ENCODE data around the gene SCAMP5.
A peak's percentile ranks its signal among the peaks of the same experiment; 100 is the strongest.

The SCAMP5 gene

GRCh38 chr15:75052972-75053747 is 57.8 kb downstream of the SCAMP5 start:
- H2BK120ac ChIP-seq (ENCODE audit: low read depth, low read length): no peak overlapping the region
- no peak overlapping the region for H3K18ac ChIP-seq (ENCODE audit: low read depth in 1 of 2, low read length in 2 of 2)
- H3K14ac ChIP-seq (ENCODE audit: low read length in 2 of 2): no peak overlapping the region
- H3K23ac ChIP-seq (ENCODE audit: low read length in 2 of 2): no peak overlapping the region
- no peak overlapping the region for H4K91ac ChIP-seq (ENCODE audit: low read length)
- H2AFZ ChIP-seq (ENCODE audit: low read depth, low read length): no peak overlapping the region
- H3K27ac ChIP-seq (ENCODE audit: low read length, poor library complexity, severe bottlenecking): no peak overlapping the region
- no peak for DNase-seq
- H3K4me3 ChIP-seq (ENCODE audit: insufficient read depth in 1 of 2, low read depth in 1 of 2, low read length in 2 of 2): no peak overlapping the region
- H3K27me3 ChIP-seq (ENCODE audit: control insufficient read depth in 1 of 2, insufficient read depth in 1 of 2, low read length in 2 of 2): no peaks in the 10 kb centered on the region
- no peak overlapping the region for H3K9ac ChIP-seq (ENCODE audit: low read length)
- no peak overlapping the region for H3K4ac ChIP-seq (ENCODE audit: low read depth in 1 of 2, low read length in 2 of 2)
- WGBS: 98% methylated on average over 4 of the region's 5 CpGs
- no peak overlapping the region for H4K8ac ChIP-seq (ENCODE audit: low read length)
- peaks cover 1% of the 10 kb centered on the region for H3K79me1 ChIP-seq (replicated peaks; ENCODE audit: low read length, poor library complexity, severe bottlenecking)
- no peak overlapping the region for H3K4me2 ChIP-seq (ENCODE audit: low read length, poor library complexity, severe bottlenecking)
- peaks cover 13 to 20% of the 10 kb centered on the region in 2 experiments for H3K36me3 ChIP-seq (ENCODE audit: control insufficient read depth in 1 of 2, insufficient read depth in 2 of 2, low read depth in 1 of 2, low read length in 2 of 2)
- H2BK12ac ChIP-seq (ENCODE audit: low read length in 2 of 2): no peak overlapping the region
- no peak overlapping the region for H2AK5ac ChIP-seq (ENCODE audit: low read length, severe bottlenecking)
- H3K4me1 ChIP-seq (ENCODE audit: control insufficient read depth, insufficient read depth, low read depth, low read length): peaks cover 3% of the 10 kb centered on the region
- H2BK5ac ChIP-seq (ENCODE audit: low read depth, low read length, poor library complexity, severe bottlenecking): no peak overlapping the region
- no peak overlapping the region for H2BK15ac ChIP-seq (ENCODE audit: low read depth, poor library complexity, severe bottlenecking)
- no peaks in the 10 kb centered on the region for H3K9me3 ChIP-seq (ENCODE audit: control insufficient read depth, low read length)

- 99% methylated on average over 4 of the region's 7 CpGs for WGBS
- no peak overlapping the region for H3K9ac ChIP-seq (ENCODE audit: low read length)
- no peak overlapping the region for H3K18ac ChIP-seq (ENCODE audit: low read depth in 1 of 2, low read length in 2 of 2)
- no peaks in the 10 kb centered on the region for H3K27me3 ChIP-seq (ENCODE audit: control insufficient read depth in 1 of 2, insufficient read depth in 1 of 2, low read length in 2 of 2)
- no peaks in the 10 kb centered on the region for H3K9me3 ChIP-seq (ENCODE audit: control insufficient read depth, low read length)
- H3K36me3 ChIP-seq (ENCODE audit: control insufficient read depth in 1 of 2, insufficient read depth in 2 of 2, low read depth in 1 of 2, low read length in 2 of 2): peaks cover 11 to 15% of the 10 kb centered on the region in 2 experiments
- H3K4ac ChIP-seq (ENCODE audit: low read depth in 1 of 2, low read length in 2 of 2): no peak overlapping the region
- no peak overlapping the region for H2AFZ ChIP-seq (ENCODE audit: low read depth, low read length)
- no peak overlapping the region for H3K23ac ChIP-seq (ENCODE audit: low read length in 2 of 2)
- no peak overlapping the region for H3K4me3 ChIP-seq (ENCODE audit: insufficient read depth in 1 of 2, low read depth in 1 of 2, low read length in 2 of 2)
- no peak overlapping the region for H2BK12ac ChIP-seq (ENCODE audit: low read length in 2 of 2)
- no peak overlapping the region for H2BK15ac ChIP-seq (ENCODE audit: low read depth, poor library complexity, severe bottlenecking)
- no peak overlapping the region for H4K8ac ChIP-seq (ENCODE audit: low read length)
- no peak overlapping the region for H3K27ac ChIP-seq (ENCODE audit: low read length, poor library complexity, severe bottlenecking)
- H2BK120ac ChIP-seq (ENCODE audit: low read depth, low read length): no peak overlapping the region
- no peak for DNase-seq
- no peak overlapping the region for H3K4me2 ChIP-seq (ENCODE audit: low read length, poor library complexity, severe bottlenecking)
- no peak overlapping the region for H2BK5ac ChIP-seq (ENCODE audit: low read depth, low read length, poor library complexity, severe bottlenecking)
- no peak overlapping the region for H3K14ac ChIP-seq (ENCODE audit: low read length in 2 of 2)
- H3K79me1 ChIP-seq (replicated peaks; ENCODE audit: low read length, poor library complexity, severe bottlenecking): peaks cover 1% of the 10 kb centered on the region
- H3K4me1 ChIP-seq (ENCODE audit: control insufficient read depth, insufficient read depth, low read depth, low read length): peaks cover 3% of the 10 kb centered on the region
- H4K91ac ChIP-seq (ENCODE audit: low read length): no peak overlapping the region
- no peak overlapping the region for H2AK5ac ChIP-seq (ENCODE audit: low read length, severe bottlenecking)
These were observed 58.4 kb downstream of the SCAMP5 start for GRCh38 chr15:75053748-75054125.

- no peak overlapping the region for H3K14ac ChIP-seq (ENCODE audit: low read length in 2 of 2)
- no peak overlapping the region for H2AK5ac ChIP-seq (ENCODE audit: low read length, severe bottlenecking)
- no peak overlapping the region for H2BK15ac ChIP-seq (ENCODE audit: low read depth, poor library complexity, severe bottlenecking)
- H3K4me2 ChIP-seq (ENCODE audit: low read length, poor library complexity, severe bottlenecking): no peak overlapping the region
- no peak for DNase-seq
- no peak overlapping the region for H2BK12ac ChIP-seq (ENCODE audit: low read length in 2 of 2)
- peaks cover 2% of the 10 kb centered on the region for H3K4me1 ChIP-seq (ENCODE audit: control insufficient read depth, insufficient read depth, low read depth, low read length)
- H3K27ac ChIP-seq (ENCODE audit: low read length, poor library complexity, severe bottlenecking): no peak overlapping the region
- H3K18ac ChIP-seq (ENCODE audit: low read depth in 1 of 2, low read length in 2 of 2): no peak overlapping the region
- H3K9me3 ChIP-seq (ENCODE audit: control insufficient read depth, low read length): no peaks in the 10 kb centered on the region
- peaks cover 5 to 10% of the 10 kb centered on the region in 2 experiments for H3K36me3 ChIP-seq (ENCODE audit: control insufficient read depth in 1 of 2, insufficient read depth in 2 of 2, low read depth in 1 of 2, low read length in 2 of 2)
- H3K23ac ChIP-seq (ENCODE audit: low read length in 2 of 2): no peak overlapping the region
- H4K8ac ChIP-seq (ENCODE audit: low read length): no peak overlapping the region
- H3K27me3 ChIP-seq (ENCODE audit: control insufficient read depth in 1 of 2, insufficient read depth in 1 of 2, low read length in 2 of 2): no peaks in the 10 kb centered on the region
- no peak overlapping the region for H4K91ac ChIP-seq (ENCODE audit: low read length)
- WGBS: 100% methylated on average over 1 of the region's 3 CpGs
- H3K9ac ChIP-seq (ENCODE audit: low read length): no peak overlapping the region
- H3K79me1 ChIP-seq (replicated peaks; ENCODE audit: low read length, poor library complexity, severe bottlenecking): no peaks in the 10 kb centered on the region
- H3K4me3 ChIP-seq (ENCODE audit: insufficient read depth in 1 of 2, low read depth in 1 of 2, low read length in 2 of 2): no peak overlapping the region
- H2BK5ac ChIP-seq (ENCODE audit: low read depth, low read length, poor library complexity, severe bottlenecking): no peak overlapping the region
- H2AFZ ChIP-seq (ENCODE audit: low read depth, low read length): no peak overlapping the region
- no peak overlapping the region for H3K4ac ChIP-seq (ENCODE audit: low read depth in 1 of 2, low read length in 2 of 2)
- H2BK120ac ChIP-seq (ENCODE audit: low read depth, low read length): no peak overlapping the region
These were observed 59.0 kb downstream of the SCAMP5 start for GRCh38 chr15:75054172-75054897.

- H2AFZ ChIP-seq (ENCODE audit: low read depth, low read length): no peak overlapping the region
- H3K4me2 ChIP-seq (ENCODE audit: low read length, poor library complexity, severe bottlenecking): no peak overlapping the region
- H3K9ac ChIP-seq (ENCODE audit: low read length): no peak overlapping the region
- H3K14ac ChIP-seq (ENCODE audit: low read length in 2 of 2): peak overlapping the region in 1 of 2 experiments; percentile 4
- no peak overlapping the region for H2BK12ac ChIP-seq (ENCODE audit: low read length in 2 of 2)
- H4K8ac ChIP-seq (ENCODE audit: low read length): no peak overlapping the region
- H2BK5ac ChIP-seq (ENCODE audit: low read depth, low read length, poor library complexity, severe bottlenecking): no peak overlapping the region
- H2BK120ac ChIP-seq (ENCODE audit: low read depth, low read length): no peak overlapping the region
- peaks cover 0 to 2% of the 10 kb centered on the region in 2 experiments for H3K36me3 ChIP-seq (ENCODE audit: control insufficient read depth in 1 of 2, insufficient read depth in 2 of 2, low read depth in 1 of 2, low read length in 2 of 2)
- H3K4me3 ChIP-seq (ENCODE audit: insufficient read depth in 1 of 2, low read depth in 1 of 2, low read length in 2 of 2): no peak overlapping the region
- no peak for DNase-seq
- no peaks in the 10 kb centered on the region for H3K4me1 ChIP-seq (ENCODE audit: control insufficient read depth, insufficient read depth, low read depth, low read length)
- H2BK15ac ChIP-seq (ENCODE audit: low read depth, poor library complexity, severe bottlenecking): no peak overlapping the region
- no peak overlapping the region for H3K23ac ChIP-seq (ENCODE audit: low read length in 2 of 2)
- H3K18ac ChIP-seq (ENCODE audit: low read depth in 1 of 2, low read length in 2 of 2): no peak overlapping the region
- H2AK5ac ChIP-seq (ENCODE audit: low read length, severe bottlenecking): no peak overlapping the region
- no peak overlapping the region for H3K4ac ChIP-seq (ENCODE audit: low read depth in 1 of 2, low read length in 2 of 2)
- H3K79me1 ChIP-seq (replicated peaks; ENCODE audit: low read length, poor library complexity, severe bottlenecking): no peaks in the 10 kb centered on the region
- 96% methylated on average over 7 of the region's 7 CpGs for WGBS
- H3K9me3 ChIP-seq (ENCODE audit: control insufficient read depth, low read length): no peaks in the 10 kb centered on the region
- H3K27ac ChIP-seq (ENCODE audit: low read length, poor library complexity, severe bottlenecking): no peak overlapping the region
- H3K27me3 ChIP-seq (ENCODE audit: control insufficient read depth in 1 of 2, insufficient read depth in 1 of 2, low read length in 2 of 2): no peaks in the 10 kb centered on the region
- no peak overlapping the region for H4K91ac ChIP-seq (ENCODE audit: low read length)
These were observed 60.7 kb downstream of the SCAMP5 start for GRCh38 chr15:75056036-75056435.

Data from mesenchymal stem cell (in vitro differentiated cells and primary cell).